Measurements from ENCODE around the gene CALHM5.

The CALHM5 gene

GRCh38 chr6:116508527-116508926 lies 2.9 kb upstream of the CALHM5 start:
- no peak for TF ChIP-seq CTCF (IDR thresholded peaks at IDR 0.05; ENCODE audit: borderline replicate concordance, insufficient read depth, low read depth, low read length)
- H3K4me3 ChIP-seq (ENCODE audit: low read depth, low read length) = no peak overlapping the region

GRCh38 chr6:116512111-116512559 lies 696 bp downstream of the CALHM5 start:
- H3K4me3 ChIP-seq (ENCODE audit: low read depth, low read length) = no peak overlapping the region
- TF ChIP-seq CTCF (IDR thresholded peaks at IDR 0.05; ENCODE audit: borderline replicate concordance, insufficient read depth, low read depth, low read length) = no peak

GRCh38 chr6:116512734-116513133 lies 1.3 kb downstream of the CALHM5 start:
- H3K4me3 ChIP-seq (ENCODE audit: low read depth, low read length) = no peak overlapping the region
- no peak for TF ChIP-seq CTCF (IDR thresholded peaks at IDR 0.05; ENCODE audit: borderline replicate concordance, insufficient read depth, low read depth, low read length)

- no peak overlapping the region for H3K4me3 ChIP-seq (ENCODE audit: low read depth, low read length)
- TF ChIP-seq CTCF (IDR thresholded peaks at IDR 0.05; ENCODE audit: borderline replicate concordance, insufficient read depth, low read depth, low read length) = no peak
These were observed 1.9 kb downstream of the CALHM5 start for GRCh38 chr6:116513224-116513875.

GRCh38 chr6:116514111-116514510 lies 2.7 kb downstream of the CALHM5 start:
- no peak overlapping the region for H3K4me3 ChIP-seq (ENCODE audit: low read depth, low read length)
- TF ChIP-seq CTCF (IDR thresholded peaks at IDR 0.05; ENCODE audit: borderline replicate concordance, insufficient read depth, low read depth, low read length) = no peak

- H3K4me3 ChIP-seq (ENCODE audit: low read depth, low read length) = no peak overlapping the region
- TF ChIP-seq CTCF (IDR thresholded peaks at IDR 0.05; ENCODE audit: borderline replicate concordance, insufficient read depth, low read depth, low read length) = no peak
These were observed 3.7 kb downstream of the CALHM5 start for GRCh38 chr6:116515141-116515540.

GRCh38 chr6:116518621-116519368 lies 7.4 kb downstream of the CALHM5 start:
- TF ChIP-seq CTCF (IDR thresholded peaks at IDR 0.05; ENCODE audit: borderline replicate concordance, insufficient read depth, low read depth, low read length) = no peak
- no peak overlapping the region for H3K4me3 ChIP-seq (ENCODE audit: low read depth, low read length)

All from GM12875 (cell line).